Trophoblast cell (in vitro differentiated cells and primary cell): ENCODE measurements around the gene TUBB3.
"Not testable (repeated sequence)": the region's sequence is repeated elsewhere in the genome, so short reads cannot be mapped to it uniquely, and the experiment has no call there.

Experiments
- DNase-seq, 2 donors: peaks; one replicate each; pipeline ENCODE4 v3.0.0-alpha.2; 2016
- H2AFZ ChIP-seq: 2 replicates; pipeline ENCODE4 v1.6.1; 2013; ENCODE audit warnings: low read length, moderate library complexity, mild to moderate bottlenecking; ENCODE audit not compliant: insufficient read depth, poor library complexity
- H2AK5ac ChIP-seq: 2 replicates; pipeline ENCODE4 v1.6.1; 2013; ENCODE audit warnings: mild to moderate bottlenecking, low read length
- H2BK120ac ChIP-seq: 2 replicates; pipeline ENCODE4 v1.6.1; 2013; ENCODE audit warnings: low read length, mild to moderate bottlenecking, moderate library complexity; ENCODE audit not compliant: insufficient read depth, poor library complexity
- H2BK12ac ChIP-seq: 2 replicates; pipeline ENCODE4 v1.6.1; 2013; ENCODE audit warnings: mild to moderate bottlenecking, low read length, moderate library complexity
- H2BK5ac ChIP-seq: 2 replicates; pipeline ENCODE4 v1.6.1; 2013; ENCODE audit warnings: low read length, low read depth, moderate library complexity, mild to moderate bottlenecking; ENCODE audit not compliant: poor library complexity
- H3K14ac ChIP-seq: 2 replicates; pipeline ENCODE4 v1.6.1; 2013; ENCODE audit warnings: mild to moderate bottlenecking, low read length
- H3K18ac ChIP-seq: 2 replicates; pipeline ENCODE4 v1.6.1; 2013; ENCODE audit warnings: mild to moderate bottlenecking, low read length
- H3K23ac ChIP-seq: 2 replicates; pipeline ENCODE4 v1.6.1; 2013; ENCODE audit warnings: low read length
- H3K27ac ChIP-seq: 2 replicates; pipeline ENCODE4 v1.5.1; 2013; ENCODE audit warnings: low read depth, mild to moderate bottlenecking, inconsistent platforms, low read length, moderate library complexity
- H3K27me3 ChIP-seq: 2 replicates; pipeline ENCODE4 v1.6.1; 2013; ENCODE audit warnings: inconsistent platforms, mild to moderate bottlenecking, low read length, moderate library complexity; ENCODE audit not compliant: insufficient read depth
- H3K36me3 ChIP-seq, 2 experiments: 1 replicate in 1 of 2; 2 replicates in 1 of 2; pipeline ENCODE4 v1.6.1; 2013; ENCODE audit warnings: low read length in 2 of 2, mild to moderate bottlenecking in 2 of 2, moderate library complexity in 1 of 2; ENCODE audit not compliant: insufficient read depth in 2 of 2, control insufficient read depth in 1 of 2
- H3K4ac ChIP-seq: 2 replicates; pipeline ENCODE4 v1.6.1; 2013; ENCODE audit warnings: low read depth, mild to moderate bottlenecking, low read length, moderate library complexity
- H3K4me1 ChIP-seq, 2 experiments: 1 replicate in 1 of 2; 2 replicates in 1 of 2; pipeline ENCODE4 v1.6.1; 2013; ENCODE audit warnings: low read length in 2 of 2, mild to moderate bottlenecking in 2 of 2, moderate library complexity in 1 of 2; ENCODE audit not compliant: insufficient read depth in 2 of 2, control insufficient read depth in 1 of 2
- H3K4me2 ChIP-seq: 2 replicates; pipeline ENCODE4 v1.6.1; 2013; ENCODE audit warnings: inconsistent platforms, mild to moderate bottlenecking, low read length, moderate library complexity
- H3K4me3 ChIP-seq: 2 replicates; pipeline ENCODE4 v1.5.1; 2013; ENCODE audit warnings: mild to moderate bottlenecking, low read depth, low read length, inconsistent platforms
- H3K79me1 ChIP-seq: one replicate; pipeline ENCODE4 v1.6.1; 2013; ENCODE audit warnings: low read length
- H3K79me2 ChIP-seq: 2 replicates; pipeline ENCODE4 v1.6.1; 2013; ENCODE audit warnings: low read length, mild to moderate bottlenecking; ENCODE audit not compliant: control insufficient read depth, insufficient read depth, poor library complexity
- H3K9ac ChIP-seq: 2 replicates; pipeline ENCODE4 v1.6.1; 2013; ENCODE audit warnings: mild to moderate bottlenecking, low read length
- H3K9me3 ChIP-seq: 2 replicates; pipeline ENCODE4 v1.6.1; 2013; ENCODE audit warnings: low read depth, mild to moderate bottlenecking, control low read depth, inconsistent platforms, low read length; ENCODE audit not compliant: insufficient read depth
- H4K12ac ChIP-seq: 2 replicates; pipeline ENCODE4 v1.6.1; 2013; ENCODE audit warnings: low read depth, mild to moderate bottlenecking, low read length, moderate library complexity
- H4K8ac ChIP-seq: 2 replicates; pipeline ENCODE4 v1.6.1; 2013; ENCODE audit warnings: low read depth, mild to moderate bottlenecking, low read length, moderate library complexity
- H4K91ac ChIP-seq: one replicate; pipeline ENCODE4 v1.6.1; 2013; ENCODE audit warnings: low read depth, mild to moderate bottlenecking, low read length, moderate library complexity
- WGBS: extraction: QIAGEN DNeasy Blood & Tissue Kit; methylation state at CpG from one replicate; pipeline ENCODE4 v1.1.7; 2013; ENCODE audit warnings: missing lambda C conversion rate; ENCODE audit not compliant: insufficient read length, insufficient coverage; ENCODE audit errors: extremely low coverage; 5-methylcytosine and 5-hydroxymethylcytosine counted together

TUBB3 gene

GRCh38 chr16:89914642-89915285, 8.4 kb upstream of the TUBB3 start:
- not testable (repeated sequence) for H3K79me2 ChIP-seq

GRCh38 chr16:89915303-89916232, 7.6 kb upstream of the TUBB3 start:
- no peak overlapping the region for H2AFZ ChIP-seq

More at GRCh38 chr16:89914642-89915285, 8.4 kb upstream of the TUBB3 start:
- peaks cover 34 to 38% of the 10 kb centered on the region in 2 experiments for H3K36me3 ChIP-seq
- not testable (repeated sequence) for H3K18ac ChIP-seq, H3K23ac ChIP-seq, H3K14ac ChIP-seq, H4K8ac ChIP-seq, H3K9ac ChIP-seq, H2BK5ac ChIP-seq, H4K12ac ChIP-seq, H2AFZ ChIP-seq, H2AK5ac ChIP-seq, DNase-seq, H3K27me3 ChIP-seq, H3K4me2 ChIP-seq, H4K91ac ChIP-seq, H2BK12ac ChIP-seq, H3K27ac ChIP-seq, H2BK120ac ChIP-seq, H3K4me3 ChIP-seq, H3K4ac ChIP-seq
- WGBS: no CpG with 5 or more reads among the region's 11 CpGs
- peaks cover 14% of the 10 kb centered on the region for H3K79me1 ChIP-seq
- peaks cover 12% of the 10 kb centered on the region for H3K9me3 ChIP-seq
- peaks cover 13 to 22% of the 10 kb centered on the region in 2 experiments for H3K4me1 ChIP-seq

GRCh38 chr16:89917773-89918452, 5.2 kb upstream of the TUBB3 start:
- H2BK12ac ChIP-seq: peak overlapping the region; percentile 80
- H4K91ac ChIP-seq: peak overlapping the region; percentile 86
- peak overlapping the region; percentile 48 for H3K4me3 ChIP-seq
- H3K4me1 ChIP-seq: peaks cover 29 to 35% of the 10 kb centered on the region in 2 experiments
- DNase-seq: peak; percentile 75 to 87
- peak overlapping the region; percentile 52 for H2BK120ac ChIP-seq
- H3K36me3 ChIP-seq: peaks cover 7 to 9% of the 10 kb centered on the region in 2 experiments
- peak overlapping the region; percentile 79 for H3K18ac ChIP-seq
- H2AK5ac ChIP-seq: peak overlapping the region; percentile 28
- peak overlapping the region; percentile 88 for H3K4me2 ChIP-seq
- peak overlapping the region; percentile 59 for H3K4ac ChIP-seq
- H3K14ac ChIP-seq: peak overlapping the region; percentile 85
- peaks cover 14% of the 10 kb centered on the region for H3K79me2 ChIP-seq
- no peak overlapping the region for H3K9ac ChIP-seq
- H4K12ac ChIP-seq: peak overlapping the region; percentile 68
- H2AFZ ChIP-seq: peak overlapping the region; percentile 69
- H3K9me3 ChIP-seq: peaks cover 10% of the 10 kb centered on the region
- peak overlapping the region; percentile 60 for H2BK5ac ChIP-seq
- H3K27me3 ChIP-seq: no peaks in the 10 kb centered on the region
- peaks cover 33% of the 10 kb centered on the region for H3K79me1 ChIP-seq
- no CpG with 5 or more reads among the region's 39 CpGs for WGBS
- H4K8ac ChIP-seq: peak overlapping the region; percentile 95
- H3K23ac ChIP-seq: no peak overlapping the region
- peak overlapping the region; percentile 52 for H3K27ac ChIP-seq

More at GRCh38 chr16:89915303-89916232, 7.6 kb upstream of the TUBB3 start:
- Histone ChIP-seq H3K4me1 (peaks cover 20 to 25% of the 10 kb centered on the region in 2 experiments), H2AK5ac (no peak overlapping the region), H3K18ac (no peak overlapping the region), H4K91ac (no peak overlapping the region), H2BK120ac (no peak overlapping the region), H2BK12ac (no peak overlapping the region), H3K4me3 (no peak overlapping the region), H3K4me2 (no peak overlapping the region), H2BK5ac (no peak overlapping the region), H3K27ac (no peak overlapping the region), H4K8ac (no peak overlapping the region), H3K36me3 (peaks cover 28 to 30% of the 10 kb centered on the region in 2 experiments), H3K9me3 (peaks cover 10% of the 10 kb centered on the region), H3K79me2 (peaks cover 6% of the 10 kb centered on the region), H3K9ac (no peak overlapping the region), H3K14ac (no peak overlapping the region), H3K27me3 (no peaks in the 10 kb centered on the region), H4K12ac (no peak overlapping the region), H3K23ac (no peak overlapping the region), H3K79me1 (peaks cover 14% of the 10 kb centered on the region), H3K4ac (no peak overlapping the region)
- no CpG with 5 or more reads among the region's 40 CpGs for WGBS
- DNase-seq: no peak
